ENCODE measurements around the gene SNAI1. TPM values are rescaled to one million over a fixed set of nuclear protein-coding genes. Genes with fewer than 3 reads are reported as not detected.
"Not testable (repeated sequence)": the region's sequence is repeated elsewhere in the genome, so short reads cannot be mapped to it uniquely, and the experiment has no call there.

The SNAI1 gene
- total and polyA plus RNA-seq, 2 donors from 2014 or later, result 3.7 to 4.5 TPM

DNA sequence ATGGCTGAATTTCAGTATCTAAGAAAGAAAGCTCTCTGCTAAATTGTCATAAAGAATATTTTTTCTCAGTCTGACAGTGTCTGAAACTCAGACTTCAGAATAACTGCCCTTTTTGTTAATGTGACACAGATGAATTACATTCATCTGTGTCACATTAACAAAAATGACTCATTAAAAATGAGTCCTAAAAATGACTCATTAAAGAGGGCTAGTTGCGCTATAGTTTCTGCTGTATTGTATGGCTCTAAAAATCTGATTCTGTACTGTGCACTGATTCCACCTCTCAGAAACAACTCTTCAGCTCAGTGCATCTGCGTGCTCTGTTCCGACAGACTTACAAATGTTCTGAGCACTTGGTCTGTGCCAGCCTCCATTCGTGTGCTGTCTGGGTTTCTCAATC is 31.6 kb upstream of the SNAI1 start:
- Histone ChIP-seq H3K9ac (ENCODE audit: low read length in 3 of 3) (no peak overlapping the region), H3K27me3 (ENCODE audit: control insufficient read depth, insufficient read depth, low read length) (no peaks in the 10 kb centered on the region), H3K4me1 (ENCODE audit: control insufficient read depth in 2 of 3, insufficient read depth in 2 of 3, low read depth in 1 of 3, low read length in 3 of 3) (no peaks in the 10 kb centered on the region), H3K4me3 (ENCODE audit: low read length in 3 of 3) (no peak overlapping the region), H3K36me3 (ENCODE audit: control insufficient read depth in 2 of 3, insufficient read depth in 3 of 3, low read length in 3 of 3) (peaks cover 0 to 64% (median 42%) of the 10 kb centered on the region in 3 donors), H3K9me3 (ENCODE audit: control insufficient read depth in 2 of 3, insufficient read depth in 1 of 3, low read length in 3 of 3) (no peaks in the 10 kb centered on the region), H3K27ac (ENCODE audit: low read depth in 2 of 2, low read length in 2 of 2) (no peak overlapping the region)
- intact Hi-C loops (cut with DNase I), result no loop called here
- DNase-seq (no peak), FAIRE-seq (no peak)
- TF ChIP-seq, protein P1, sequence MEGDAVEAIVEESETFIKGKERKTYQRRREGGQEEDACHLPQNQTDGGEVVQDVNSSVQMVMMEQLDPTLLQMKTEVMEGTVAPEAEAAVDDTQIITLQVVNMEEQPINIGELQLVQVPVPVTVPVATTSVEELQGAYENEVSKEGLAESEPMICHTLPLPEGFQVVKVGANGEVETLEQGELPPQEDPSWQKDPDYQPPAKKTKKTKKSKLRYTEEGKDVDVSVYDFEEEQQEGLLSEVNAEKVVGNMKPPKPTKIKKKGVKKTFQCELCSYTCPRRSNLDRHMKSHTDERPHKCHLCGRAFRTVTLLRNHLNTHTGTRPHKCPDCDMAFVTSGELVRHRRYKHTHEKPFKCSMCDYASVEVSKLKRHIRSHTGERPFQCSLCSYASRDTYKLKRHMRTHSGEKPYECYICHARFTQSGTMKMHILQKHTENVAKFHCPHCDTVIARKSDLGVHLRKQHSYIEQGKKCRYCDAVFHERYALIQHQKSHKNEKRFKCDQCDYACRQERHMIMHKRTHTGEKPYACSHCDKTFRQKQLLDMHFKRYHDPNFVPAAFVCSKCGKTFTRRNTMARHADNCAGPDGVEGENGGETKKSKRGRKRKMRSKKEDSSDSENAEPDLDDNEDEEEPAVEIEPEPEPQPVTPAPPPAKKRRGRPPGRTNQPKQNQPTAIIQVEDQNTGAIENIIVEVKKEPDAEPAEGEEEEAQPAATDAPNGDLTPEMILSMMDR (IDR thresholded peaks at IDR 0.05; ENCODE audit: borderline replicate concordance, extremely low read depth, insufficient read depth), result no peak

DNA sequence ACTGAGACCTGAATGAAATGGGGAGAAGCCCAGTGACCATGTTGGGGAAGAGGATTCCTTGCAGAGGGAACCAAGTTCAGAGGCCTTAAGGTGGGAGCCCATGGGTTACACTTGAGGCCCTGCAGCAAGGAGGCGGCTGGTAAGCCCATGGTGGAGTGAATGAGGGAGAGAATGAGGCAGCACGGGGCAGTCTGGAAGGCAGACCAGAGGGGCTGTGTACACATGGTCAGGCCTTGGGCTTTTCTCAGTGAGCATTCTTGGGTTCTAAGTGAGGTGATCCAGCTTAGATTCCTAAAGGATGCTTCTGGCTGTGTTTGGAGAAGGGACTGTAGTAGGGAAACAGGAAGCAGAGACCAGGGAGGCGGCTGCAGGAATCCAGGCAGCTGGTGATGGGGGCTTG is 27.6 kb upstream of the SNAI1 start:
- Histone ChIP-seq H3K36me3 (ENCODE audit: control insufficient read depth in 2 of 3, insufficient read depth in 3 of 3, low read length in 3 of 3) (peaks cover 0 to 40% (median 24%) of the 10 kb centered on the region in 3 donors), H3K27me3 (ENCODE audit: control insufficient read depth, insufficient read depth, low read length) (no peaks in the 10 kb centered on the region), H3K27ac (ENCODE audit: low read depth in 2 of 2, low read length in 2 of 2) (no peak overlapping the region), H3K9me3 (ENCODE audit: control insufficient read depth in 2 of 3, insufficient read depth in 1 of 3, low read length in 3 of 3) (no peaks in the 10 kb centered on the region), H3K9ac (ENCODE audit: low read length in 3 of 3) (no peak overlapping the region), H3K4me1 (ENCODE audit: control insufficient read depth in 2 of 3, insufficient read depth in 2 of 3, low read depth in 1 of 3, low read length in 3 of 3) (no peaks in the 10 kb centered on the region), H3K4me3 (ENCODE audit: low read length in 3 of 3) (no peak overlapping the region)
- TF ChIP-seq, protein P1 (IDR thresholded peaks at IDR 0.05; ENCODE audit: borderline replicate concordance, extremely low read depth, insufficient read depth), result no peak
- FAIRE-seq, result no peak
- intact Hi-C loops (cut with DNase I), result no loop called here
- no peak for DNase-seq

DNA sequence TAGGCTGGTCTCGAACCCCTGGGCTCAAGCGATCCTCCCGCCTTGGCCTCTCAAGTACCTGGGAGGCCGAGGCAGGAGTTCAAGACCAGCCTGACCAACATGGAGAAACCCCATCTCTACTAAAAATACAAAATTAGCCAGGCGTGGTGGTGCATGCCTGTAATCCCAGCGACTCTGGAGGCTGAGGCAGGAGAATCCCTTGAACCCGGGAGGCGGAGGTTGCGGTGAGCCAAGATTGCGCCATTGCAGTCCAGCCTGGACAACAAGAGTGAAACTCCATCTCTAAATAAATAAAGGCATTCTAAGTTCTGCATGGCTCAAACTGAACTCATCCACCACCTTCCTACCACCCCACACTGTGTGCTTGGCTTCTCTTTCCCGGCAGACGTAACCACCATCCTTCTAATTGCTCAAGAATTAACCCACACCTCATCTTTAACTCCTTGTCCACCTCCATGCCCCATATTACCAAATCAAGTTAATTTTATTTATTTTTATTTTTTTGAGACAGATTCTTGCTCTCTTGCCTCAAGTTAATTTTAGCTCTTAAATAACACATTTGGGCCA is 26.9 kb upstream of the SNAI1 start:
- H3K9me3 ChIP-seq (ENCODE audit: control insufficient read depth in 2 of 3, insufficient read depth in 1 of 3, low read length in 3 of 3); H3K27me3 ChIP-seq (ENCODE audit: control insufficient read depth, insufficient read depth, low read length); H3K4me1 ChIP-seq (ENCODE audit: control insufficient read depth in 2 of 3, insufficient read depth in 2 of 3, low read depth in 1 of 3, low read length in 3 of 3); H3K27ac ChIP-seq (ENCODE audit: low read depth in 2 of 2, low read length in 2 of 2); H3K9ac ChIP-seq (ENCODE audit: low read length in 3 of 3); DNase-seq; H3K4me3 ChIP-seq (ENCODE audit: low read length in 3 of 3); FAIRE-seq; intact Hi-C loops (cut with DNase I): not testable (repeated sequence)
- H3K36me3 ChIP-seq (ENCODE audit: control insufficient read depth in 2 of 3, insufficient read depth in 3 of 3, low read length in 3 of 3), result peaks cover 0 to 32% (median 24%) of the 10 kb centered on the region in 3 donors

DNA sequence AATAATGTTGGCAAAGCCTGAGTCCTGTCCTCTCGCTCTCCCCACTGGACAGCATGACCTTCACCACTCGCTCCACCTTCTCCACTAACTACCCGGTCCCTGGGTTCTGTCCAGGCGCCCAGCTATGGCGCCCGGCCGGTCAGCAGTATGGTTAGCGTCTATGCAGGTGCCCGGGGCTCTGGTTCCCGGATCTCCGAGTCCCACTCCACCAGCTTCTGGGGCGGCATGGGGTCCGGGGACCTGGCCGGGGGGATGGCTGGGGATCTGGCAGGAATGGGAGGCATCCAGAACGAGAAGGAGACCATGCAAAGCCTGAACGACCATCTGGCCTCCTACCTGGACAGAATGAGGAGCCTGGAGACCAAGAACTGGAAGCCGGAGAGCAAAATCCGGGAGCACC is 26.1 kb upstream of the SNAI1 start:
- Histone ChIP-seq H3K27ac (ENCODE audit: low read depth in 2 of 2, low read length in 2 of 2) (no peak overlapping the region), H3K4me3 (ENCODE audit: low read length in 3 of 3) (no peak overlapping the region), H3K4me1 (ENCODE audit: control insufficient read depth in 2 of 3, insufficient read depth in 2 of 3, low read depth in 1 of 3, low read length in 3 of 3) (no peaks in the 10 kb centered on the region), H3K36me3 (ENCODE audit: control insufficient read depth in 2 of 3, insufficient read depth in 3 of 3, low read length in 3 of 3) (peaks cover 0 to 24% (median 21%) of the 10 kb centered on the region in 3 donors), H3K9me3 (ENCODE audit: control insufficient read depth in 2 of 3, insufficient read depth in 1 of 3, low read length in 3 of 3) (no peaks in the 10 kb centered on the region), H3K9ac (ENCODE audit: low read length in 3 of 3) (no peak overlapping the region), H3K27me3 (ENCODE audit: control insufficient read depth, insufficient read depth, low read length) (no peaks in the 10 kb centered on the region)
- FAIRE-seq (no peak), DNase-seq (no peak)
- intact Hi-C loops (cut with DNase I), result no loop called here
- TF ChIP-seq, protein P1 (IDR thresholded peaks at IDR 0.05; ENCODE audit: borderline replicate concordance, extremely low read depth, insufficient read depth), result no peak

DNA sequence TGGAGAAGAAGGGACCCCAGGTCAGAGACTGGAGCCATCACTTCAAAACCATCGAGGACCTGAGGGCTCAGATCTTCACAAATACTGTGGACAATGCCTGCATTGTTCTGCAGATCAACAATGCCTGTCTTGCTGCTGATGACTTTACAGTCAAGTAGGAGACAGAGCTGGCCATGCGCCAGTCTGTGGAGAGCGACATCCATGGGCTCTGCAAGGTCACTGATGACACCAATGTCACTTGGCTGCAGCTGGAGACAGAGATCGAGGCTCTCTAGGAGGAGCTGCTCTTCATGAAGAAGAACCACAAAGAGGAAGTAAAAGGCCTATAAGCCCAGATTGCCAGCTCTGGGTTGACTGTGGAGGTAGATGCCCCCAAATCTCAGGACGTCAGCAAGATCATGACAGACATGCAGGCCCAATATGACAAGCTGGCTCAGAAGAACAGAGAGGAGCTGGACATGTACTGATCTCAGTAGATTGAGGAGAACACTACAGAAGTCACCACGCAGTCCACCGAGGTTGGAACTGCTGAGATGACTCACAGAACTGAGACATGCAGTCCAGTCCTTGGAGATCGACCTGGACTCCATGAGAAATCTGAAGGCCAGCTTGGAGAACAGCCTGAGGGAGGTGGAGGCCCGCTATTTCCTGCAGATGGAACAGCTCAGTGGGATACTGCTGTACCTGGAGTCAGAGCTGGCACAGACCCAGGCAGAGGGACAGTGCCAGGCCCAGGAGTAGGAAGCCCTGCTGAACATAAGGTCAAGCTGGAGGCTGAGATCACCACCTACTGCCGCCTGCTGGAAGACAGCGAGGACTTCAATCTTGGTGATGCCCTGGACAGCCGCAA is 25.5 kb upstream of the SNAI1 start:
- H3K27me3 ChIP-seq (ENCODE audit: control insufficient read depth, insufficient read depth, low read length); H3K4me1 ChIP-seq (ENCODE audit: control insufficient read depth in 2 of 3, insufficient read depth in 2 of 3, low read depth in 1 of 3, low read length in 3 of 3); FAIRE-seq; H3K9ac ChIP-seq (ENCODE audit: low read length in 3 of 3); DNase-seq; H3K4me3 ChIP-seq (ENCODE audit: low read length in 3 of 3); H3K27ac ChIP-seq (ENCODE audit: low read depth in 2 of 2, low read length in 2 of 2); intact Hi-C loops (cut with DNase I); H3K9me3 ChIP-seq (ENCODE audit: control insufficient read depth in 2 of 3, insufficient read depth in 1 of 3, low read length in 3 of 3): not testable (repeated sequence)
- peaks cover 0 to 18% (median 15%) of the 10 kb centered on the region in 3 donors for H3K36me3 ChIP-seq (ENCODE audit: control insufficient read depth in 2 of 3, insufficient read depth in 3 of 3, low read length in 3 of 3)
